Astrocyte of the spinal cord (primary cell): Measurements from ENCODE around the gene FGF3.

Experiments used
- DNase-seq: peaks from one replicate; pipeline ENCODE4 v3.0.0; 2011; ENCODE audit warnings: low read depth, low spot score
- H3K4me3 ChIP-seq: 2 replicates; pipeline ENCODE4 v1.5.1; 2011; ENCODE audit warnings: low read depth, mild to moderate bottlenecking, low read length, moderate library complexity
- CTCF ChIP-seq: IDR thresholded peaks from 2 replicates; pipeline ENCODE4 v1.5.1; 2012; ENCODE audit warnings: low read depth, mild to moderate bottlenecking, low read length, inconsistent platforms
- in situ Hi-C: cut with HindIII; loops from 2 replicates; pipeline ENCODE4 v1.10.0; 2017; ENCODE audit warnings: low sequenced_read_pairs

Gene FGF3

GRCh38 chr11:69791276-69792180, 27.7 kb downstream of the FGF3 start:
- H3K4me3 ChIP-seq: no peak overlapping the region
- DNase-seq: peak; percentile 46
- in situ Hi-C loops: no loop called here
- TF ChIP-seq CTCF: no peak

- in situ Hi-C loops: no loop called here
- no peak for TF ChIP-seq CTCF
- DNase-seq: no peak
- no peak overlapping the region for H3K4me3 ChIP-seq
These were observed 30.3 kb downstream of the FGF3 start for GRCh38 chr11:69788956-69789355.

- no peak for DNase-seq
- in situ Hi-C loops: no loop called here
- H3K4me3 ChIP-seq: no peak overlapping the region
- no peak for TF ChIP-seq CTCF
These were observed 31.3 kb downstream of the FGF3 start for GRCh38 chr11:69787906-69788305.

GRCh38 chr11:69787457-69787856, 31.8 kb downstream of the FGF3 start:
- H3K4me3 ChIP-seq: no peak overlapping the region
- TF ChIP-seq CTCF: no peak
- DNase-seq: no peak
- in situ Hi-C loops: no loop called here

GRCh38 chr11:69781241-69781640, 38.0 kb downstream of the FGF3 start:
- TF ChIP-seq CTCF: no peak
- H3K4me3 ChIP-seq: no peak overlapping the region
- in situ Hi-C loops: no loop called here
- no peak for DNase-seq

GRCh38 chr11:69778373-69778772, 40.8 kb downstream of the FGF3 start:
- no peak for TF ChIP-seq CTCF
- in situ Hi-C loops: no loop called here
- no peak overlapping the region for H3K4me3 ChIP-seq
- DNase-seq: no peak
